Measurements from ENCODE around the gene CYP2B6. TPM values are rescaled to one million over a fixed set of nuclear protein-coding genes. Genes with fewer than 3 reads are reported as not detected.

The CYP2B6 gene
- total RNA-seq, 1 donor = not detected

DNA sequence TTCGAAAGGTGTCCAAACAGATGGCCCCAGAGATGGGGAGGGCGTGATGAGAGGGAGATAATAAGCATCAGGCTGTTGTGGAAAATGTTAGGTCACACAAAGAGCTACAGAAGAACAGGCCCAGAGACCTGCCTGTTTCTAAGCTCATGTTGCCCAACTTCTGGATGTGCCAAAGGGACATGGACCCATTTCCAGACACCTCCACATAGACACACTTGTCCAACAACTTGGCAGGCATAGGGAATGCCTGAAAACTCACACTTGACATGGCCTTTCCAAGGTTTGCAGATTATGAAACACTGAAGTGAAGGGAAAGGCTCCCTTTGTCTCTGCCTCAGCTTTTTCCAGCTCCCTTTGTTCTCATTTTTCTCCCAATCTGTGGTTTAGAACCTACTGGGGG lies 43.5 kb upstream of the CYP2B6 start:
- no peak overlapping the region for H3K4me2 ChIP-seq (ENCODE audit: insufficient read depth, low read length)
- no peaks in the 10 kb centered on the region for H4K20me1 ChIP-seq (ENCODE audit: insufficient read depth, low read length)
- H3K4me1 ChIP-seq (ENCODE audit: insufficient read depth, low read length) = no peaks in the 10 kb centered on the region
- H3K27me3 ChIP-seq (ENCODE audit: insufficient read depth, low read length) = no peaks in the 10 kb centered on the region
- no peak overlapping the region for H2AFZ ChIP-seq (ENCODE audit: low read length)
- no peak for DNase-seq (ENCODE audit: insufficient read length, low spot score, missing footprints)
- H3K36me3 ChIP-seq (ENCODE audit: insufficient read depth, low read length) = no peaks in the 10 kb centered on the region
- no peak overlapping the region for H3K4me3 ChIP-seq (ENCODE audit: insufficient read depth, low read length)
- H3K79me2 ChIP-seq (ENCODE audit: insufficient read depth, low read length) = no peaks in the 10 kb centered on the region
- TF ChIP-seq CTCF (IDR thresholded peaks at IDR 0.05; ENCODE audit: extremely low read depth, low read depth, low read length) = no peak
- H3K27ac ChIP-seq (ENCODE audit: low read depth, low read length) = no peak overlapping the region
- no peaks in the 10 kb centered on the region for H3K9me3 ChIP-seq (ENCODE audit: low read depth, low read length)

DNA sequence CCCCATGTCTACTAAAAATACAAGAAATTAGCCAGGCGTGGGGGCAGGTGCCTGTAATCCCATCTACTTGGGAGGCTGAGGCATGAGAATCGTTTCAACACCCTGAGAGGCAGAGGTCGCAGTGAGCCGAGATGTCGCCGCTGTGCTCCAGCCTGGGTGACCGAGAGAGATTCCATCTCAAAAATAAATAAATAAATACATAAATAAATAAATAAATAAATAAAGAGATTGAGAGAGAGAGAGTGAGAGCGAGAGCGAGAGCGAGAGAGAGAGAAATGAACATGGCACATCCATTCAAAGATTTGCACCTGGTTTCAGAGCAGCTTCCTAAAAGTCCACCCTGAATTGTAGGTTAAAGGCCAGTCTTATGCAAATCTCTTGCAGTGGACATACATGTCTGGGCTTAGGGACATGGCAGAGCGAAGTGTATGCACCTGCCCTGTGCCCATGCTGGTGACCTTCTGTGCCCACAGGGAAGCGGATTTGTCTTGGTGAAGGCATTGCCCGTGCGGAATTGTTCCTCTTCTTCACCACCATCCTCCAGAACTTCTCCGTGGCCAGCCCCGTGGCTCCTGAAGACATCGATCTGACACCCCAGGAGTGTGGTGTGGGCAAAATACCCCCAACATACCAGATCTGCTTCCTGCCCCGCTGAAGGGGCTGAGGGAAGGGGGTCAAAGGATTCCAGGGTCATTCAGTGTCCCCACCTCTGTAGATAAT lies 42.3 kb upstream of the CYP2B6 start:
- Histone ChIP-seq H4K20me1 (ENCODE audit: insufficient read depth, low read length) (no peaks in the 10 kb centered on the region), H3K4me2 (ENCODE audit: insufficient read depth, low read length) (no peak overlapping the region), H2AFZ (ENCODE audit: low read length) (no peak overlapping the region), H3K4me3 (ENCODE audit: insufficient read depth, low read length) (no peak overlapping the region), H3K36me3 (ENCODE audit: insufficient read depth, low read length) (no peaks in the 10 kb centered on the region), H3K9me3 (ENCODE audit: low read depth, low read length) (no peaks in the 10 kb centered on the region), H3K27ac (ENCODE audit: low read depth, low read length) (no peak overlapping the region), H3K4me1 (ENCODE audit: insufficient read depth, low read length) (no peaks in the 10 kb centered on the region), H3K79me2 (ENCODE audit: insufficient read depth, low read length) (no peaks in the 10 kb centered on the region), H3K27me3 (ENCODE audit: insufficient read depth, low read length) (no peaks in the 10 kb centered on the region)
- TF ChIP-seq CTCF (IDR thresholded peaks at IDR 0.05; ENCODE audit: extremely low read depth, low read depth, low read length) = no peak
- no peak for DNase-seq (ENCODE audit: insufficient read length, low spot score, missing footprints)

GRCh38 chr19:40954573-40954972 lies 36.5 kb upstream of the CYP2B6 start:
- no peak overlapping the region for H3K4me3 ChIP-seq (ENCODE audit: insufficient read depth, low read length)
- no peak overlapping the region for H3K4me2 ChIP-seq (ENCODE audit: insufficient read depth, low read length)
- H3K36me3 ChIP-seq (ENCODE audit: insufficient read depth, low read length) = no peaks in the 10 kb centered on the region
- peaks cover 6% of the 10 kb centered on the region for H3K9me3 ChIP-seq (ENCODE audit: low read depth, low read length)
- no peaks in the 10 kb centered on the region for H3K4me1 ChIP-seq (ENCODE audit: insufficient read depth, low read length)
- no peaks in the 10 kb centered on the region for H3K27me3 ChIP-seq (ENCODE audit: insufficient read depth, low read length)
- no peak overlapping the region for H3K27ac ChIP-seq (ENCODE audit: low read depth, low read length)
- TF ChIP-seq CTCF (IDR thresholded peaks at IDR 0.05; ENCODE audit: extremely low read depth, low read depth, low read length) = no peak
- no peak for DNase-seq (ENCODE audit: insufficient read length, low spot score, missing footprints)
- H4K20me1 ChIP-seq (ENCODE audit: insufficient read depth, low read length) = no peaks in the 10 kb centered on the region
- no peaks in the 10 kb centered on the region for H3K79me2 ChIP-seq (ENCODE audit: insufficient read depth, low read length)
- H2AFZ ChIP-seq (ENCODE audit: low read length) = no peak overlapping the region

- Histone ChIP-seq H2AFZ (ENCODE audit: low read length) (no peak overlapping the region), H3K4me2 (ENCODE audit: insufficient read depth, low read length) (no peak overlapping the region), H3K4me3 (ENCODE audit: insufficient read depth, low read length) (no peak overlapping the region), H3K27me3 (ENCODE audit: insufficient read depth, low read length) (no peaks in the 10 kb centered on the region), H3K9me3 (ENCODE audit: low read depth, low read length) (peaks cover 2% of the 10 kb centered on the region), H3K36me3 (ENCODE audit: insufficient read depth, low read length) (no peaks in the 10 kb centered on the region), H3K27ac (ENCODE audit: low read depth, low read length) (no peak overlapping the region), H4K20me1 (ENCODE audit: insufficient read depth, low read length) (no peaks in the 10 kb centered on the region), H3K79me2 (ENCODE audit: insufficient read depth, low read length) (no peaks in the 10 kb centered on the region), H3K4me1 (ENCODE audit: insufficient read depth, low read length) (no peaks in the 10 kb centered on the region)
- TF ChIP-seq CTCF (IDR thresholded peaks at IDR 0.05; ENCODE audit: extremely low read depth, low read depth, low read length) = no peak
- DNase-seq (ENCODE audit: insufficient read length, low spot score, missing footprints) = no peak
Measured at GRCh38 chr19:40959338-40959737, 31.7 kb upstream of the CYP2B6 start.

All from osteoblast (primary cell).